NCI-H774 (cell line): ENCODE data around the gene GULP1.

ENCODE experiments used
- DNase-seq: peaks from one replicate; lab custom pipeline; 2025; lab: John Stamatoyannopoulos, UW

The GULP1 gene

DNA sequence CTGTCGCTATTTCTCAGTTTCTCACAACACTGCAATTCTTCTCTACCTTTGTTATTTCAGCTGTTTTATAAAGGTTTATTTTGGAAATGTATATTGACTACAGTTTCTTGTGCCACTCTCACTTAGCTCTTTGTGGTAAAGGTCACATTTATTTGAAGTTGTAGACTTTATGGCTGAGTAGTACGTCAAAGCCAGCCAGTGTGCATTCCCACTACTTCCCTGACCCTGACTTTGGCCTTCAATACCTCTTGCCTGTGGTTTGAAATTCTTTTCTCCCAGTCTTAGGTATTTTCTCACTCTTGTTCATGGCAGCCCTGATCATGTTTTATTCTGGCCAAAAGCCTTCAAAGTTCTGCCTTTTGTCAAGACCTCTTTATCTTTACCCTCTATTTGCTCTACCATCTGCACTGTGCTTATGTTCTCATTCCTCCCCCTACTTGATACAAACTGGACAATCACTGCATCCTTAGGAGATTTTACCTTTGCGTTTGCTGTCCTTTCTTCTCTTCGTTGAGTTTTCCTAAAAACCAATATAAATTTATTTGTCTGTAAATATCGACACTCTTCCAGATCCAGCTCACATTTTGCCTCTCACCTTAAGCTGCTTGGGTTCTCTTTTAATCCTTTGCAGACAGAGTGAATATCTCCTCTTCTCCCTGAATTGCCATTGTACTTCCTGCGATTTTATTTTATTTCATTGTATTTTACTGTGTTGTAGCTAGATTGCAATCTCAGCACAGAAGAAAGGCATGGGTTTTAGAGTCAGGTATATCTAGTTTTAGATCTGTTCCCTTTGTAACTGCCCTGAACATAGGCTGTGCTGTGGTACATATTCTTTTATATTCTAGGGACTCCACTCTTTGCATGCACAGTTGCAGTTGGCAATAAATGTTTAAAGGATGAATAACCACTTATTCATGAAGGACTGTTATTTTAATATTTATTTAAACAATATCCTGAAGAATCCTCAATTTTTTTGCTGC is 31.2 kb downstream of the GULP1 start:
- DNase-seq, result no peak

- no peak for DNase-seq
Measured at GRCh38 chr2:188324067-188324466, 32.4 kb downstream of the GULP1 start.

- DNase-seq, result no peak
Measured at GRCh38 chr2:188326290-188326668, 34.6 kb downstream of the GULP1 start.

GRCh38 chr2:188326669-188327301 is 35.1 kb downstream of the GULP1 start:
- DNase-seq, result no peak

DNA sequence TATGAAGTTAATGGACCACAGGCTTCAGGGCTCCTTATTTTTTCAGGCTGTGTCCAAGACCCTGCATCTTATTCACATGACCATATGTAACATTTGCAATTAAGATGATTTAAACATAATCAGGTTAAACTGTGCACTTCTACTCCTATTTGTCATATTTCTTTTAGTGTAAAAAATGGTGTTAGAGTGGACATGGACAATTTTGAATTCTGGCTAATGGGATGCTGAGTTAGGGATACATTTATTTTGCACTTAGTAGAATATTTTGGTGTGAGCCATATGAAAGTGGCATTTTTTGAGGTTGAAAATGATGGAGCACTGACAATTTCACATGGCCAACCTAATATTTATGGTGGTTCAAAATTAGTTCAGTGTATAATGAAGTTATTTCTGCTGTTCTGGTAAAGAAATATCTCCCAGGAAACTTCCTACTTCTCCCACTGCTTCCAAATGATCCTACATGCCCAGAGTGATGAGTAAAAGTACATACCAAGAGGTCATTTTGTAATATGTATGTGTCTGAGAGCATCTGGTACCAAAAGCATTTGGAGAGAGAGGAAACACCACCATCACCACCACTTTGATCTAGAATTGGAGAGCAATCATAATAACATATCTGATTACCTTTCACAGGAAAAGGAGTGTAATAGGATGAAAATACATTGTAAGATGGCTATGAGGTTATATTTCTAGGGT is 36.0 kb downstream of the GULP1 start:
- no peak for DNase-seq

- no peak for DNase-seq
Measured at GRCh38 chr2:188328419-188328818, 36.7 kb downstream of the GULP1 start.

DNA sequence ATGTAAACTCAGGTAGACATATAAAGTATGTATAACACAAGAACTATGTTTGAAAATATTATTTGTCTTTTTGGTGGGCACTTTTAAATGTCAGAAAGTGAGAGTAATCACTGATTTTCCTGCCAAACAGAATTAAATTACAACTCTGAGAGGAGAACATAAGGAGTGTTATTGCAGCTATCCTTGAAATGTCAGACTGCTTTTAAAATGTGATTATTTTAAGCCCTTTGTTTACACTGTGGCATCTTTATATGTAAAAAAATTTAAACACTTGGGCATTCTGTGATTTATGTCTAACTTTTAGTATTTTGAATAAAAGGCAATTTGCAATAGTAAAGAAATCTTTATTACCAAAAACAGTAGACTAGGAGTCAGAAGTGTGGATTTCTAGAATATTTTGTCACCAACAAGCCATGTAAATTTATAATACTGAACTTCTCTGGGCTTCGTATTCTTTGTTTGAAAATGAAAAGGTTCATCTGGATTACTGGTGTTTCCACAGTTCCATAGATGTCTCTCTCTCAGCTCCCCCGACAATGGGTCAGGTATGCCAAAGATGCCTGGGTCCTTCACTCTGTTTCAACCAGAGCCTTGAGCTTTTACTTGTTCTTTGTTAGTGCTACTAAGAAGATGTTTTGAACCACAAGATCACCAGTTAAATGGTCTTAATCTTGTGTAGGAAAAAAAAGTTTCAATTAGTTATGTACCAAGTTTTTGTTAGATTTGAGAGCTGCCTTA is 38.8 kb downstream of the GULP1 start:
- no peak for DNase-seq

GRCh38 chr2:188332619-188333018 is 40.9 kb downstream of the GULP1 start:
- no peak for DNase-seq

GRCh38 chr2:188333751-188334524 is 42.3 kb downstream of the GULP1 start:
- DNase-seq, result no peak

GRCh38 chr2:188338463-188338862 is 46.8 kb downstream of the GULP1 start:
- no peak for DNase-seq

DNA sequence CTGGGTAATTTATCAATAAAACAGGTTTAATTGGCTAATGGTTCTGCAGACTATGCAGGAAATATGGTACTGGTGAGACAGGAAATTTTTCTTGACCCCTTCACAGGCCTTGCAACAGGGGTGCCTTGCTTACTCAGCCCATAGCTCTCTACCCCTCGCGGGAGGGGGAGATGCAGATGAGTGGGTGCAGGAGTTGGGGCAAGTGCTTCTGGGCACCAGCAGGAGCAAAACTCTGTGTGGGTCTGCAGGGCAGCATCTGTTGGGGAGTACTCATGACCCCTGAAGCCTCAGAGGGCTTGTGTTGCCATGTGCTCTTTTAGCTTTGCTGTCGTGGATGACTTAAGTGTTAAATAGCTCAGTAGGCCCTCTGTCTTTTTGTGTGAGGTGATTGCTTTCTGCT is 48.6 kb downstream of the GULP1 start:
- no peak for DNase-seq

- no peak for DNase-seq
Measured at GRCh38 chr2:188345020-188345419, 53.3 kb downstream of the GULP1 start.

- no peak for DNase-seq
Measured at GRCh38 chr2:188345426-188345825, 53.8 kb downstream of the GULP1 start.

DNA sequence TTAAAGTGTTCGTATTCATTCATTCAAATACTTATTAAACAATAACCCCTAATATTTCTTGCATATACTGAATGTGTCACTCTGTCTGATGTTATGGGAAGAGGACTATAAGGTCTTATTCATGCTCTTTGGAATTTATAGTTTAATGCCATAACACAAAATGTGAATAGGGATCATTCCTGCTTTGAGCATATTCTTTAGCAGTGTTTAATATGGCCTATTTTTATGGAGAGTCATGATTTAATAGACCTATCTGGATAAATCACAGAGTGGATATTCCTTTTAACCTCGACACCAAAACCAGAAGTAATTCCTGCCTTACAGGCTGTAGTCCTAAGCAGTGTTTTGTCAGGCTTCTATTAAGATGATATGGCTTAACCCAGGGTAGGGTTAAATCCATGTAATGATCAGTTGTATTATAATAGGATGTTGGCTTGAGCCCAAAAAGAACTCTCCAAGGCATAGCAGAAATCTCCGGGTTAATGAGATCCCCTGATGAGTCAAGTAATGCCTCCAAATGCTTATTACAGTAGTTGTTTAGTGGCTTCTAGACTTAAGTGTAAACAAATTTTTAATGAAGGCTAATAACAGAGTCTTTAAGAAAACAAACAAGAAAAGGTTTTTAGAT is 54.3 kb downstream of the GULP1 start:
- DNase-seq, result no peak

DNA sequence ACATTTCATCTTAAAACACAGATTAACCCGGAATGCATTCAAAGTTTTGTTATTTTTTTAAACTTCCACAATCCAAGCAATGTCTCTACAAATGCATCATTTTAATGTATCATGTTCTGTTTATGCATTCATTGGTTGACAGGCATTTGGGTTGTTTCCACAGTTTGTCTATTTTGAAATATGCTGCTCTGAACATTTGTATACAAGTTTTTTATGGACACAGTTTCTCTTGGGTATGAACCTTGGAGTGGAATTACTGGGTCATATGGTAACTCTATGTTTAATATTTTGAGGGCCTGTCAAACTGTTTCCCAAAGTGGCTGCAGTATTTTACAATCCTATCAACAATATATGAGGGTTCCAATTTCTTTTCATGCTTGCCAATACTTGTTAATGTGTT is 57.3 kb downstream of the GULP1 start:
- no peak for DNase-seq

- no peak for DNase-seq
Measured at GRCh38 chr2:188353282-188353681, 61.6 kb downstream of the GULP1 start.

DNA sequence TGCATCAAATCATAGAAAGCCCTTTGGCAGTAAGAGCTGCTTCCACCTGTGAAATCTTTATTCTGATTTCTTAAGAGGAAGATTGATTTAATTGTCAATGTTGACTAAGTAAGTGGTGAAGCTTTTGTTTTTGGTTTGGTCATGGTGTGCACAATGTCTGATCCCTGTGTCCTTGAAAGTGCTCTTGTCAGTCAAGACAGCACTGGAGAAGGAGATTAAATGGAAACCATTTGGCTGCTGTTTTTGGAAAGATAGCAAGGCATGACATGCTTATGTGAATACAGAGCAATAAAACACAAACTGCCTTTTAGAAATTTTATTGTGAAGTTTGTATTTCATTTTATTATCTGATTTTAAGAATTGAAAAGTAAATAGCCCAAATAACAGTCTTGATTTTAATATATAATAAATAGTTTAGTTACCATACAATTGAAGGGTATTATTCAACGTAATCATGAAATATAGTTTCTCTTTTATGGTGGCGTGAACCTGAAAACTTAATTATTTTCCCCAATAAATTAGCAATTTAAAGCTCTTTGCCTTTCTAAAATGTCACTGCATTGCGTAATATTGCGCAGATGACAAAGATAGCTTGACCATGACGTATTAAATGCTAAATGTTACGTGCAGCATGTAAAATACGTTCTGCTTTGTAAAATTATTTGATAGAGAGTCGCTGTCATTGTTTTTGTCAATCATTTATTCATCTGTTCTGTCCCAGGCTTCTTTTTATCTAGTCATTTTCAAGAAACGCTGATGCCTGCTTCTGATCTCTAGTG is 69.0 kb downstream of the GULP1 start:
- no peak for DNase-seq

- DNase-seq, result no peak
Measured at GRCh38 chr2:188364033-188364630, 72.5 kb downstream of the GULP1 start.

DNA sequence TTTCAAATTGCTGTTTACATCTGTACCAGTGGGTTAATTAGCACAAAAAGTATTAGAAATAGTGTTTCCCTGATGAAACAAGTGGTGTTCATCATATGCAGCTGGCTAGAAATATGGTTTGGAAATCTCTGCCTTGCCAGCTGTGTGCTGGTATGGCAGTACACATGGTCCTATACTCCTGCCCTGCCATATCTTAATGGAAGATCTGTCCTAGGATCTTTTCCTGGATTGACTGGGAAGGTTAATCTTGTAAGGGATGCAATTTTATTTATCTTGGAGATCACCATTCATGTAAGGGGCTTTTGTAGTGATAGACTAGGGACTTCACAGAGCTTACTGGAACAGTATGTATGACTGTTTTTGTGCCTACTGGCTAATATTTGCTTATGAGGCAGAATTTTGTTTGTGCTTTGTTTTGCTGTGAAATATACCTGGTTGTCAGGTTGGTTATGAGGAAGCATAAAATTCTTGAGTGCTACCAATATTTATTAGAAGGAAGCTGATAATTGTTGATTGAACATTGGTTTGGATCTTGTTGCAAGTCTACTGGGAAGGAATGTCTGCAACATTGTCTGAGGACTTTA is 73.5 kb downstream of the GULP1 start:
- DNase-seq, result no peak
